GM10266 (cell line): ENCODE results near the gene NEUROD1.
A peak's percentile ranks its signal among the peaks of the same experiment; 100 is the strongest.
"Not testable (repeated sequence)": the region's sequence is repeated elsewhere in the genome, so short reads cannot be mapped to it uniquely, and the experiment has no call there.

Source experiments
- DNase-seq: peaks from one replicate; pipeline ENCODE4 v3.0.0; 2012; ENCODE audit errors: extremely low spot score
- TF ChIP-seq, protein P1 (sequence below): IDR thresholded peaks from 2 replicates; pipeline ENCODE4 v1.5.1; 2012; ENCODE audit warnings: mild to moderate bottlenecking, low read depth; ENCODE audit not compliant: control insufficient read depth, insufficient read depth; ENCODE audit errors: missing control alignments

NEUROD1 gene

DNA sequence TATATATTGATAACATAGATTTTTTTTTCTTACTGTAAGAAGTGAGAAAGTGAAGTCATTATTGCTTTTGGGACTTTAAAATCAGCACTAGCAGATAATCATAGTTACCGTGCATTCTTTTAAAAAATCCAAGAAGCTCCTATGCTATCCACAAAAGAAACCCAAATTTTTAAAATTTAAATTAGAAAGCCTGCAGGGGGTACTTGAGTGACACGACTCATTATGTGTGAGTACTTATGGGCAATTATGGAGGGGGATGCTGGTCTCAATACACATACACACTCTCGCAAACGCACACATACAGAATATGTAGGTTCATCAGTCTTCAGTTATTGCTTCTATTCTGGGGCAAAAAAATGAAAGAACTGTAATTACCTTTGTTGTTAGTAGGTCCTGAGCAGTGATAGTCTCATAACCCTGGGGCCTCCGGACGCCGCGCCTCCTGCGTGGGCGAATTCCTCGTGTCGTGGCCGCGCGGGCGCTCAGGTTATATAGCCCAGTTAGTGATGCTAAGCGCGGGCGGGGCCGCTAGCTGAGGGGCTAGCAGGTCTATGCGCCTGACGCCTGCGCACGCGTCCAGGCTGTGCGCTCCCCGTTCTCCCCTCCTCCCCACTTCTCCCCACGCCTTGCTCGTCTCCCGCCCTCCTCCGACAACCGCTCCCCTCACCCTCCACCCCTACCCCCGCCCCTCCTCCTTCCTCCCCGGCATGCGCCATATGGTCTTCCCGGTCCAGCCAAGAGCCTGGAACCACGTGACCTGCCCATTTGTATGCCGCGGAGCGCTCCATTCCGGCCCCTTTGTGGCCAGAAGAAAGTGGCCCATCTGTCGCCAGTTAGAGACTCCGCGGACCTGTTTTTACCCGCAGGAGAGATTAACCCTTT lies at the start of gene NEUROD1:
Gene NEUROD1, minus strand, starts transcription at position 463 of the 882 bp plus-strand sequence. CDS start 1,657 bp downstream, outside the sequence.
- TF ChIP-seq, protein P1, sequence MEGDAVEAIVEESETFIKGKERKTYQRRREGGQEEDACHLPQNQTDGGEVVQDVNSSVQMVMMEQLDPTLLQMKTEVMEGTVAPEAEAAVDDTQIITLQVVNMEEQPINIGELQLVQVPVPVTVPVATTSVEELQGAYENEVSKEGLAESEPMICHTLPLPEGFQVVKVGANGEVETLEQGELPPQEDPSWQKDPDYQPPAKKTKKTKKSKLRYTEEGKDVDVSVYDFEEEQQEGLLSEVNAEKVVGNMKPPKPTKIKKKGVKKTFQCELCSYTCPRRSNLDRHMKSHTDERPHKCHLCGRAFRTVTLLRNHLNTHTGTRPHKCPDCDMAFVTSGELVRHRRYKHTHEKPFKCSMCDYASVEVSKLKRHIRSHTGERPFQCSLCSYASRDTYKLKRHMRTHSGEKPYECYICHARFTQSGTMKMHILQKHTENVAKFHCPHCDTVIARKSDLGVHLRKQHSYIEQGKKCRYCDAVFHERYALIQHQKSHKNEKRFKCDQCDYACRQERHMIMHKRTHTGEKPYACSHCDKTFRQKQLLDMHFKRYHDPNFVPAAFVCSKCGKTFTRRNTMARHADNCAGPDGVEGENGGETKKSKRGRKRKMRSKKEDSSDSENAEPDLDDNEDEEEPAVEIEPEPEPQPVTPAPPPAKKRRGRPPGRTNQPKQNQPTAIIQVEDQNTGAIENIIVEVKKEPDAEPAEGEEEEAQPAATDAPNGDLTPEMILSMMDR = no peak
- no peak for DNase-seq

DNA sequence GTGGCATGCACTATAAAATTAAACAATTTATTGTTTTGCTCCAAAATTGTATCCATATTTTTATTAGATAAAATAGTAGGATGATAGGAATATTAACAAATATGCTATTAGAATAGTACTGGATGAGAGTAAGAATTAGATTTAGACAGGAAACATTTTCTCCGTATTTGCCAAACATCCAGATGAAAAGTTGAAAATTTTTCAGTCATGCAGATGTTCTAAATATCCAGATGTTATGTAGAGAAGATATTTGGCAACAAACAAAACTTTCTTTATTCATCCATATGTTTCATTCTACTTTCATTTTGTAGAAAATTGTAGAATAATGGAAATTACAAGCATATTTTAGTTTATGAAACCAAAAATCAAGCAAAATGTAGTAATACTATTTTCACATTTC lies 45.2 kb upstream of the NEUROD1 start:
- no peak for DNase-seq
- TF ChIP-seq, protein P1 = no peak

DNA sequence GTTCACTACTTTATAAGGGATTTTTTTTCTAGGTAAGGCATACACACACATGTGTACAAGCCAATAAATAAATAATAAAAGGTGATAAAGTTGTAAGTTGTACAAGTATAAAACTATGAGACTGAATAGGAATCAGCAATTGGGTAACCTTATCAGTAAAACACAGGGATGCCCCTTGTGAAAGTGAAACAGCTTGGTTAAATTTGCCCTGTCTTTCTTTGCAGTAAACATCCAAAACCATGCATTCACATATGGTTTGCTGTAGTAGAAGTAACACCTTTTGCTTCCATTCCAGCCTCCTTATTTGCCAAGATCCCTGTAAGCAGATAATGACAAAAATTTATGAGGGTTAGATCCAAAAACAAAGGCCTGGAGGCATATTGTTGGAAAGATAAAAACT lies 44.3 kb upstream of the NEUROD1 start:
- TF ChIP-seq, protein P1 = no peak
- no peak for DNase-seq

DNA sequence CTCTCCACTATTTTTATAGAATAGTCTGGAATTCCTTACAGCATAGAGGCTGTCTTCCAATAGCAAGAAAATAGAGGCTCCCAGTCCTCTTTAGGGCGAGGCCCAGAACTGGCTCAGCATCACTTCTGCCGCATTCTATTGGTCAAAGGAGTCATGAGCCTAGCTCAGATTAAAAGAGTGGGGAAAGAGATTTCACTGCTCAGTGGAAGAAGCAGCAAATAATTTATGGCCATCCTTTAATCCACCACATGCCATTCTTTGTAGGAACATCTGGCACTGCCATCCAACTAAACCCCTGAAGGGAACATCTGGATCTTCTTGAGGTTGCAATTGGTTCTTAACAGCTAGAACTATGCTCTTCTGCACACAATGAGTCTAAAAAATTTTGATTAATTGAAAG lies 43.4 kb upstream of the NEUROD1 start:
- TF ChIP-seq, protein P1 = no peak
- DNase-seq = no peak

DNA sequence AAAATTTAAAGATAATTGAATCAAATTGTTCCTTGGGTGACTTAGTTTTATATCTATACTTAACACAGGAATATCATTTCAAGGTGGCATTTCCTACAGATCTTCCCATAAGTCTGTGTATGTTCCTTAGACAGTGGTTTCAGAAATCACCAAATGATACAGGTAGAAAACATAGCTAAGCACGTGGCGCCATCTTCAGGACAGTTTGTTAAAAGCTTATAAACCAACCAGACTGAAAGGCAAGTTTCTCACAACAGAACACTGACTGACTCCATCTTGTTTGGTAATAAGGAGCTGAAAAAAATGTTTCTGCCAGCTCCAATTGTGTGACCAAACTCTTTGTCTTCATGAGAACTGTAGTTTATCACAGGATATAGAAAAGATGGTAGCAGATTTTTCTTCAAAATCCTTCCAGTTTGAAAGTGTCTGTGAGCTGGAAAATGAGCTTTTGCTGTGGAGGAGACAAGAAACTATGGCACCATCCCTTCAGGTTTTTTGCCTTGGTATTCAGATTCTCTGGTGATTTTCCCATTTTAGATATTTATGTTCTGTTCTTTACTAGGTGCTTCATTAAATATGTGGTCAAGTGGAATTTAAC lies 34.8 kb upstream of the NEUROD1 start:
- peak; percentile 55 for DNase-seq
- TF ChIP-seq, protein P1 = peak; percentile 75

DNA sequence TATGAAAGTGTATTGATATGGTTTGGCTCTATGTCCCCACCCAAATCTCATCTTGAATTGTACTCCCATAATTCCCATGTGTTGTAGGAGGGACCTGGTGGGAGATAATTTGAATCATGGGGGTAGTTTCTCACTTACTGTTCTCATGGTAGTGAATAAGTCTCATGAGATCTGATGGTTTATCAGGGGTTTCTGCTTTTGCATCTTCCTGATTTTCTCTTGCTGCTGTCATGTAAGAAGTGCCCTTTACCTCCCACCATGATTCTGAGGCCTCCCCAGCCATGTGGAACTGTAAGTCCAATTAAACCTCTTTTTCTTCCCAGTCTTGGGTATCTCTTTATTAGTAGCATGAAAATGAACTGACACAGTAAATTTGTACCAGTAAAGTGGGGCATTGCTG lies 30.7 kb upstream of the NEUROD1 start:
- not testable (repeated sequence) for DNase-seq

DNA sequence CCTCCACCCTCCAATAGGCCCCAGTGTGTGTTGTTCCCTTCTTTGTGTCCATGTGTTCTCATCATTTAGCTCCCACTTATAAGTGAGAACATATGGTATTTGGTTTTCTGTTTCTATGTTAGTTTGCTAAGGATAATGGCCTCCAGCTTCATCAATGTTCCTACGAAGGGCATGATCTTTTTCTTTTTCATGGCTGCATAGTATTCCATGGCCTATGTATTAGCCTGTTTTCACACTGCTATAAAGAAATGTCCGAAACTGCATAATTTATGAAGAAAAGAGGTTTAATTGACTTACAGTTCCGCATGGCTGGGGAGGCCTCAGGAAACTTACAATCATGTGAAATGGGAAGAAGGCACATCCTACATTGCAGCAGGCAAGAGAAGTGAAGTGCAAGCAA lies 22.2 kb upstream of the NEUROD1 start:
- DNase-seq = not testable (repeated sequence)

DNA sequence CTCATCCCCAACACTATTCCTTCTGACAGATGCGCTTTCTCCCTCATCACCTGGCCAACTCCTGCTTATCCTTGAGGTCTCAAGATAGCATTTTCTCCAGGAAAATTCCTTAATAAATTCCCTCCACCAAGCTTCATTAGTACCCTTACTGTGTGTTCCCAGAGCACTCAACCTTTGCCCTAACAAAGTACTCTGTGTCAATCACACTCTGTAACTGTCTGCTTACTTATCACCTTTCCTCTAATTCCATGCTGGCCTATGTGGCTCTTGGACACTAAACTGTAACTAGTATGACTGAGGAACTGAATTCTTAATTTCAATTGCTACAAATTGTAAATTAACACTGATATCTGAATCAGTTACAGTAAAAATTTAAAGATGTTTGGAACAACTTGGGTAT lies 17.9 kb upstream of the NEUROD1 start:
- no peak for DNase-seq
- TF ChIP-seq, protein P1 = no peak
